HG02938 (cell line): ENCODE measurements around the gene TMC2.

Source experiments
- ATAC-seq: cut with Tn5 transposase; IDR thresholded peaks from one replicate; pipeline ENCODE4 v1.9.1; 2021; ENCODE audit warnings: mild to moderate bottlenecking, moderate library complexity; ENCODE audit not compliant: unreplicated experiment

TMC2 gene

DNA sequence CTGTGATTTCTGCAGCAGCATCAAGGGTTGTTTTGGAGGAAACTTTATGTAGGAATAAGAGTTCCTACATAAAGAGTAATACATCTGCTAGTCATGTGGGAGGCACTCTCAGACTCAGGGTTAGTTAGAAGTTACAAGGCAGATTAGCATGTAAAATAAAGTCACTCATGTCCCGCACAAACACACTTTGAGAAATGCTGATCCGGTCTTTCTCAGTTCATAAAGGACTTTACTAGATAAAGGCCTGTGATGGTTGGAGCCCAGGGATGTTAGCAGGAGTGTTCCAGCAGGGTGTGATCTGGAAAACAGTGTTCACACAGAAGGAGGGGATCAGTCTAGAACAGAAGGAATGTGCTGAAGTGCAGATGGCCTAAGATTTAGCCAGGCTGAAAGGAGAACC is 83.0 kb downstream of the TMC2 start:
- ATAC-seq: no peak

DNA sequence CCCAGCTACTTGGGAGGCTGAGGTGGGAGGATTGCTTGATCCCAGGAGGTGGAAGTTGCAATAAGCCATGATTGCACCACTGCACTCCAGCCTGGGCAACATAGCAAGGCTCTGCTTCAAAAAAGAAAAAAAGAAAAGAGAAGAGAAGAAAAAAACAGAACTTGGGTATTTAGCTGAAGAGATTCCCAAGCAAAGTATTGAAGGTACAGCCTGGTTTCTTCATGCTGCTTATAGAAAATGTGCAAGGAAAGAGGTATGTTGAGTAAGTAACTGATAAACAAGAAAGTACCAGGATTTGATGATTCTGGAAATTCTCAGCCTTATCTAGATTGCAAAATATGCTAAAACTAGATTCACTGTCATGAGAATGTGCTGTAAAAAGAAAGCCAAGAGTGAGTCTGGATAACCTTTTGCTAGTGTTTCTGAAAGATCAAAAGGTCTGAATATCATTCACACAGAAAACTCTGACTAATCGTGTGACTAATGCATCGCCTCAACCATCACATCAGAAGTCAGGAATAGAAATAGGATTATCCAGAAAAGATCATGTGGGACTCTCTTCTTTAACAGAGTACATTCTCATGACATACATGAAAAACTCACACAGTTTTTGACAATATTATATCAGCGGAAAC is 83.7 kb downstream of the TMC2 start:
- no peak for ATAC-seq

DNA sequence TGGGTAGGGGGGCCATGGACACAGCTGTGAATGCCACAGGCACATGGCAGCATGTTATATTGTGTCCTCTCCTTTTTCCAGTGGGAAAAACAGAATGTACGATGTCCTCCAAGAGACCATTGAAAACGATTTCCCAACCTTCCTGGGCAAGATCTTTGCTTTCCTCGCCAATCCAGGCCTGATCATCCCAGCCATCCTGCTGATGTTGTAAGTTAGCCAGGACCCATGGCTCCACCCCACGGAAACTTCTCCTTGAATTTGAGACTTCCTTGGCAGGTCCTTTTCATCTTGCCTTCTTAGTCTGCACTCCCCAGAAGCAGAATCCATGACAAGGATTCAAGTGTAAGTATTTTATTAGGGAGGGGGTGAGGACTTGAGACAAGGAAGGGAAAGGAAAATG is 87.8 kb downstream of the TMC2 start:
- ATAC-seq: no peak

DNA sequence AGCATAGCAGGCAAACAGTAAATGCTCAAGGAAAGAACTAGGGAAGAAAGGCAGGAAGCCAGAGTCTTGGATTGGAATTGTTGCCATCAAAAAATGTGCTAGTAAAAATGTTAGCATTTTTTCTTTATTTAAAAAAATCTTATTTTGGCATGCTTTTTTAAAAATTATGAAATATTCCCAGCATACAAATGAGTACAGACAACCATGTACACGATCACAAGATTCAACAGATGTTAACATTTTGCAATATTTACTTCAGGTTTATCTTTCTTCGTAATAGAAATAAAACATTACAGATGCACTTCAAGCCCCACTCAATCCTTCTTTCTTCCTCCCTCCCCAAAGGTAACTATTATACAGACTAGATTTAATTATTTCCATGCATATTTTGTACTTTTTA is 88.7 kb downstream of the TMC2 start:
- no peak for ATAC-seq

DNA sequence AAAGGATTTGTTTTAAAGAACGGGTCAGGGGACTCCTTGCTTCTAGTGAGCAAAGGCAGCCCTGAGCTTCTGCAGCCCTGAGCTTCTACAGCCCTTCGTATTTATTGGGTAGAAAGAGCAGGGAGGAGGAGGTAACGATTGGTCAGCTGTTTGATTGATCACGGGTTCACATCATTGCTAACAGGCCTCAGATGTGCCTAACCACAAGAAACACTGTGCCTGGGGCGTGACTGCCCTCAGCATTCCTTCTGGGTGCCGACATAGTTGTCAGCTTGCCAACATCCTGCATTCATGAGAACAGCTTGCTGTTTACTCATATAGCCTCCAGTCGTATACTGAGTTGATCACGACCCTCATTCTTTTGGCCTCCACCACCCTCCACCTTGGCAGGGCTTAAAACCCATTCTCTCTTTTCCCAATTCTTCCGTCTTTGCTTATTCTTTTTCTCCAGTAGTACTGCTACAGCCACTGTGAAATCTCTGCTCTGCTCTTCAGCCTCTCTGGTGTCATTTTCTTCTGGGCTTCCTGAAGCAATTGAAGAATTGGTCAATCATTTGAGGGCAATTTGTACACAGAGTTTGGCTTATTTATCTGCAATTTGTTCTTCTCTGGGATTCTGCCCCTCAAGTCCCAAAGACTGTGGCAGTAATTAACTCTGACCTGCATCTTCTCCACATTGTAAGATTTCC is 90.6 kb downstream of the TMC2 start:
- no peak for ATAC-seq

DNA sequence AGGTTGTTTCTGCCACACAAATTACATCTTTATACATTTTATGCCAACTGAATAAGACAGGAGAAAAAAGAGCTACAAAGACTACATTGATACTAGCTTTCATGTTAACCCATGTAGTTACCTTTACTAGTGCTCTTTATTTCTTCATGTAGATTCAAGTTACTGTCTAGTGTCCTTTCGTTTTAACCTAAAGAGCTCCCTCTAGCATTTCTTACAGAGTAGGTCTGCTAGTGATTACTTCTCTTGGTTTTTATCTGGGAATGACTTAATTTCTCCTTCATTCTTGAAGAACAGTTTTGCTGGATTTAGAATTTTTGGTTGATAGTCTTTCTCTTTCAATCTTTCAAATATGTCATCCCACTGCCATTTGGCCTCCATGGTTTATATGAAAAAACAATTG is 94.9 kb downstream of the TMC2 start:
- ATAC-seq: no peak

DNA sequence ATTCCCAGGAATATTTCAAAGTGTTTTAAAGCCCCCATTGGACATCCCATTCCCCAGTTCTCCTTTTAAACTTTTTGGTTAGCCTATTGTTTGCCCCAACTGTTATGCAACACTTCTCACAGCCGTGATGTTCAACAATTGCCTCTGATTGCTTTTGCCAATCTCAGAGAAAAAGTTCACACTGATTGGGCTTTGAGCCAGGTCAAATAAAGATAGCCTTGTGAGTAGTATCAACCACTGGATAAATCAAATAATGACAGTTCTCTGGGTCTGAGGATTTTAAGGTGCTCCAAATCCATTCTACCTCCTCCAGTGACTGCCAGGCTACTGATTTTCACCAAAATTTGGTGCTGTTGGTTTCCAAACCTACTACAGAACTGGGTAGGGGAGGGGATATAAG is 97.0 kb downstream of the TMC2 start:
- no peak for ATAC-seq

DNA sequence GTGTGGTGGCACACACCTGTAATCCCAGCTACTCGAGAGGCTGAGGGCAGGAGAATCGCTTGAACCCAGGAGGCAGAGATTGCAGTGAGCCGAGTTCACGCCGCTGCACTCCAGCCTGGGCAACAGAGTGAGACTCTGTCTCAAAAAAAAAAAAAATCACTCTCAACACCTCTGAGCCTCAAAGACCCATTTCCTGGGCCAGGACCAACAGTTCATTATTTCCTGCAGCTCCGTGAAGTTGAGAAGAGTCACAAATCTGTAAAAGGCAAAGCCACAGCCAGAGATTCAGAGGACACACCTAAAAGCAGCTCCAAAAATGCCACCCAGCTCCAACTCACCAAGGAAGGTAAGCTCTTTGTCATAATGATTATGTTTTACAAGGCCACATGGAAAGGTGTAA is 100.9 kb downstream of the TMC2 start:
- ATAC-seq: no peak

DNA sequence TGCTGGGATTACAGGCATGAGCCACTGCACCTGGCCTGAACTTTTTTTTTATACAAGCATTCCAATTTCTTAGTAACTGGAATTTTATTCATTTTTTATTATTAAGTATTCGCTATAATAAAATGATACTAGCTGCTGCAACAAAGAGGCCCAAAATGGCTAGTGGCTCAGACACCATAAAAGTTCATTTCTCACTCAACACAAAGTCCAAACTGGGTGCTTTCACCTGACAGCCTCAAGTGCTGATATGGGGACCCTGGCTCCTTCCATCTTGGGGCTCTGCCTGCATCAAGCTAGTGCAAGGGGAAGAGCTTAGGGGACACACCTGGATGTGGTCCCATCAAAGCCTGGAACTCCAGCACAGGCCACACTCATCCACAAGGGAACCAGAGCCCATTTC is 103.9 kb downstream of the TMC2 start:
- ATAC-seq: no peak

DNA sequence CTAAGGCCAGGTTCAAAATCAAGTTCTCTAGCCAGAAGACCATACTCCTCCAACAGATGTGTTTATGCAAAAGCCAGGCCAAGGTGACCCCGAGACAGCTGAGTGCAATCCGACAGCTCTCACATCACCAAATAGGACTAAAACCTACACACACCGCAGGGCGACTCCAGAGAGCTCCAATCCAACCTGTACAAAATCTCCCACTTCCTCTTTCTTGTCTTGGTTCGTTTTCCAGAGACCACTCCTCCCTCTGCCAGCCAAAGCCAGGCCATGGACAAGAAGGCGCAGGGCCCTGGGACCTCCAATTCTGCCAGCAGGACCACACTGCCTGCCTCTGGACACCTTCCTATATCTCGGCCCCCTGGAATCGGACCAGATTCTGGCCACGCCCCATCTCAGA is 104.5 kb downstream of the TMC2 start:
- ATAC-seq: no peak

DNA sequence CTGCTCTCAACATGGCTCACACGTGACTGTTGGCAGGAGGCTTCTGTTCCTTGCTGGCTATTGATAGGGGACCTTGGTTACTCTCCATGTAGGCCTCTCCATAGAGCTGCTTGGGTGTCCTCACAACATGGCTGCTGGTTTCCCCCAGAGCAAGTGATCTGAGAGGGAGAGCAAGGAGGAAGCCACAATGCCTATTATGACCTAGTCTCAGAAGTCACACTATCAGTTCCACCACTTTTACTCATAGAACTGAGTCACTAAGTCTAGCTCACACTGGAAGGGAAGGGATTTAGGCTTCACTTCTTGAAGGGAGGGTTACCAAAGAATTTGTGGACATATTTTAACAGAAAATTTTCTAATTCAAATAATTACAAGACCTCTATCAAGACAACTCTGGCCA is 107.3 kb downstream of the TMC2 start:
- ATAC-seq: no peak

DNA sequence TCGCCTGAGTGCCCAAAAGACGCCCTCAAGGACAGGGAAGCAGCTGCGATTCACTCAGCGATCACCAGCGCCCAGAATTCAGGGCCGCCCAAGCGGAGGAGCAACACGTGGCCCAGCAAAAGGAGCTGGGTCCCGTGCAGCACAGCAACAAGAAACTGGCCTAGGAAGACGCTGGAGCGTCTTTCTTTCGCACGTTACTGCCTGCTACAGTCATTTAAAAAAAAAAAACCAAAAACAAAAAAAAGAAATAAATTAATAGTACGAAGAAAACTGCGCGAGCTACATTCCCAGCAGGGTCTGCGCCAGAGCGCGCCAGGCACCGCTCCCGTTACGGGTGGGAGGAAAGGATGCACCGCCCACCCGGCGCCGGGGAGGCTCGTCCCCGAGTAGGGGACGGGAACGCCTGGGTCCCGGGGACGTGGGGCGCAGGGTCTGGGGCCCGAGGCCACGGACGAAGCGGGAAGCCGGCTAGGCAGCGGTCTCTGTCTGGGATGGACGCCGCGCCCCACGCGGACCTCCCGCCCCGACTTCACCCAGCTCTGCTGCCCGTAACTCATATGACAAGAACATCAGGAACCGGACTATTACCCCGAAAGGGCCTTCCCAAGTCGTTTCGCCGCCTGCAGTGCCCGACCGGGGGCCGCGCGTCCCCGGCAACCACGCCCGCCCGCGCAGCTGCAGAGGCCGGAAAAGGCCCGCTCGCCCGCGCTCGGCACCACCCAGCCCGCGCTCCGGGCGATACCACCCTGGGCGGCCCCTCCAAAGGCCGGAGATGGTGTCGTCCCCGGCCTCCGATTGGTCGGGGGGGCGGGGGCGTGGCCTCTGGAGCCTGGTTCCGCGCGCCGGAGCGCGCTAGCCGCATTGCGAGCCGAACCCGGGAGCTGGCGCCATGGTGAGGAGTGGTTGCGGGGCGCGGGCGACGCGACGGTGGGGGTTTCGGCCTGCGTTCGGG is 115.7 kb downstream of the TMC2 start, which contains the start of gene NOP56:
TSS of gene NOP56 (plus strand) at position 861 of the 952 bp plus-strand sequence. CDS start at position 890, 29 bp downstream.
- peak; percentile 68 for ATAC-seq

DNA sequence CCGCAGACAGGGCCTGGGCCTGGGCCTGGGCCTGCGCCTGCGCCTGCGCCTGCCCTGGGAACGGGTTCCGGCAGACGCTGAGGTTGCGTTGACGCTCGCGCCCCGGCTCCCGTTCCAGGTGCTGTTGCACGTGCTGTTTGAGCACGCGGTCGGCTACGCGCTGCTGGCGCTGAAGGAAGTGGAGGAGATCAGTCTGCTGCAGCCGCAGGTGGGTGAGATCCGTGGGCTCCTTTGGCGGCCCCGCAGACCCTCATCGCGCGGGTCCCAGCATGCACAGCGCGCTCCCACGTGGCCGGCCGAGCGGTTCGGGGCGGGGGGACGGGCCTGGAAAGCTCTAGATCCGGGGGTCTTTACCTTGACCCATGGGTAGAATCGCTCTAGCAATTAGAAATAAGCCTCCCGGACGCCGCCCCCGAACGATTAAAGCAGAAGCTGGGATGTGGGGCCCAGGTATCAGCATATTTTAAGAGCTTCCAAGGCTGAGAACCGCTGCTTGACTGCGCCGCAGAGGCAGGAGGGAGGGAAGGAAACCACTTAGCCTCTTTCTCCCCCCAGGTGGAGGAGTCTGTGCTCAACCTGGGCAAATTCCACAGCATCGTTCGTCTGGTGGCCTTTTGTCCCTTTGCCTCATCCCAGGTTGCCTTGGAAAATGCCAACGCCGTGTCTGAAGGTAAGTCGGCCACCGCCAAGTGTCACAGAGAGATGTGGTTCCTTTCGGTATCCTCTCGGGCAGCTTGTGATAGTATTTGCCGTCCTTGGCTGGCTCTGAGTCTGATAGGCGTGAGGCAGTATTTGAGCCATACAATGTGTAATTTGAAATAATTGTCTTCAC is 116.6 kb downstream of the TMC2 start:
- peak; percentile 38 for ATAC-seq

DNA sequence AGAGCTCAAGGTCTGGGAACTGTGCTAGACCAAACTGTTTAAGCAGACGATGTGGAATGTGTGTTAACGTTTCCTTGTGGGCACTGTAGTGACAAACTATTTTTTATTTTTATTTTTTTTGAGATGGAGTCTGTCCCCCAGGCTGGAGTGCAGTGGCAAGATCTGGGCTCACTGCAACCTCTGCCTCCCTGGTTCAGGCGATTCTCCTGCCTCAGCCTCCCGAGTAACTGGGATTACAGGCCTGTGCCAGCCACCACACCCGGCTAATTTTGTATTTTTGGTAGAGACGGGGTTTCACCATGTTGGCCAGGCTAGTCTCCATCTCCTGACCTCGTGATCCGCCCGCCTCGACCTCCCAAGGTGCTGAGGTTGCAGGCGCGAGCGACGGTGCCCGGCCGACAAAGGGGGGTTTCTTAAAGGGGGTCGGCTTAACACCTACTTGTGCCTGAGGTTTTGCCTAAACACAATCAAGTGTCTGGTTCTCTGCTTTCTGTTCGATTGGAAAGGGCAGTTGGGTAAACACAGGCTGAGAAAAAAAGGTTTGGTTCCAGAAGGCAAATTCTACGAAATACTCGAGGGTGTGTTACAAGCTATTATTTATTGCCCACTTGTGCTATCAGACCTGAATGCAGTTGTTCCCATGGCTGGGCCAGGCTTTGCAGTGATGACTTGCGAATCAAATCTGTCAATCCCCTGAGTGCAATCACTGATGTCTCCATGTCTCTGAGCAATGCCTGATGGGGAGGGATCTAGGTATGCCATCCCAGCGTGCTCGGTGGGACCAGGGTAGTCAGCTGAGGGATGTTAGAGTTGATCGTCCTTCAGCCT is 117.4 kb downstream of the TMC2 start:
- no peak for ATAC-seq

DNA sequence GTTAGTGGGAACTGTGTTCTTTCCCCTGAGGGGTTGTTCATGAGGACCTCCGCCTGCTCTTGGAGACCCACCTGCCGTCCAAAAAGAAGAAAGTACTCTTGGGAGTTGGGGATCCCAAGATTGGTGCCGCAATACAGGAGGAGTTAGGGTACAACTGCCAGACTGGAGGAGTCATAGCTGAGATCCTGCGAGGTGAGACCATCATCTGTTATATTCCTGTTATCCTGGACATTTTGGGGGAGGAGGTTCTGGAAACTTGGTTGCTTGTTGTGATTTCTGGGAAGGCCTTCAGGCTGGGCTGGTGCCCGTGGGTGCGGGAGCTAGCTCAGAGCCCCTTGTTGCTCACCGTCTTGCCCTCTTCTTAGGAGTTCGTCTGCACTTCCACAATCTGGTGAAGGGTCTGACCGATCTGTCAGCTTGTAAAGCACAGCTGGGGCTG is 118.0 kb downstream of the TMC2 start:
- no peak for ATAC-seq

DNA sequence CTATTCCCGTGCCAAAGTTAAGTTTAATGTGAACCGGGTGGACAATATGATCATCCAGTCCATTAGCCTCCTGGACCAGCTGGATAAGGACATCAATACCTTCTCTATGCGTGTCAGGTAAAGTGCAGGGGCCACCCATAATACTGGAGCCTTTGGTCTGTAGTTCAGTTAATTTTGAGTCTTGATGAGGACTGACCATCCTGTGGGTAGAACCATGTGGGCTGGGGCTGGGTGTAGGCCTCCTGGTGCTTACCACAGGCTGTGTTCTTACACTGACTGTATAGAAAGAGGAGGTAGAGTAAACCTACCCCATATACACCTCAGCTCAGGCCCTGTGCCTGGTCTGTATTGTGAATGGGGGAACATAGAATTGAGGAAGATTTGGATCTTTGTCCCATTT is 118.5 kb downstream of the TMC2 start:
- ATAC-seq: no peak

DNA sequence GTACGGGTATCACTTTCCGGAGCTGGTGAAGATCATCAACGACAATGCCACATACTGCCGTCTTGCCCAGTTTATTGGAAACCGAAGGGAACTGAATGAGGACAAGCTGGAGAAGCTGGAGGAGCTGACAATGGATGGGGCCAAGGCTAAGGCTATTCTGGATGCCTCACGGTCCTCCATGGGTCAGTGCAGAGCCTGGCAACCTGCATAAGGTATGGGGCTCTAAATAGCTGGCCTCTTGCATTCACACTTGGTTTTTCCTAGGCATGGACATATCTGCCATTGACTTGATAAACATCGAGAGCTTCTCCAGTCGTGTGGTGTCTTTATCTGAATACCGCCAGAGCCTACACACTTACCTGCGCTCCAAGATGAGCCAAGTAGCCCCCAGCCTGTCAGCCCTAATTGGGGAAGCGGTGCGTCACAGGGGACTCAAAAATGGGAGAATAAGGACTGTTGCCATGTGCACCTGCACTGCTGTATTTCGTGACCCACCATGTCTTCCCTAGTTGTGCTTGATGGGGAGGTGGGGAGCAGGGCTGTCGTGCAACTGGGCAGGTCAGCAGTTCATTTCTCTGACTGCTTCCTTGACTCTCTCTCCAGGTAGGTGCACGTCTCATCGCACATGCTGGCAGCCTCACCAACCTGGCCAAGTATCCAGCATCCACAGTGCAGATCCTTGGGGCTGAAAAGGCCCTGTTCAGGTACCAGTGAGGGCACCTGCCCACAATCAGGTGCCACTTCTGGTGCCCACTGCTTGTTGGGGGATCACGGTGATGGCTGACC is 119.2 kb downstream of the TMC2 start:
- ATAC-seq: no peak

DNA sequence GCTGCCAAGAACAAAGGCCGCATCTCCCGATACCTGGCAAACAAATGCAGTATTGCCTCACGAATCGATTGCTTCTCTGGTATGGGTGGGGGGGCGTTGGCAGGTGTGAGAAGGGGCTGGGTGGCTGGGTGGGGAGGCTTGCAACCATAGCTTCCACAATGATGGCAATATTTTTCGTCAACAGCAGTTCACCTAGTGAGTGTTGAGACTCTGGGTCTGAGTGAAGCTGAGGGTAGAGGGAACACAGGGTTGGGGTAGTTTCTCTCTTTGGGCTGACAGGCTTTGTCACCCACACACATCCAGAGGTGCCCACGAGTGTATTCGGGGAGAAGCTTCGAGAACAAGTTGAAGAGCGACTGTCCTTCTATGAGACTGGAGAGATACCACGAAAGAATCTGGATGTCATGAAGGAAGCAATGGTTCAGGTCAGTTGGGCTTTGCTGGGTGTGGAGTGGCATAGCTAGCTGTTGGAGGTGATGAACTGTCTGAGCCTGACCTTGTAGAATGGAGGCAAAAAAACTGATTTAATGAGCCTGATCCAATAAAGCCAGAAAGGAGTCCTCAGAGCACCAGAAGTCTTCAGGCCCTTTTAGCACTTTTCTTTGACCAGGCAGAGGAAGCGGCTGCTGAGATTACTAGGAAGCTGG is 120.2 kb downstream of the TMC2 start:
- ATAC-seq: no peak

DNA sequence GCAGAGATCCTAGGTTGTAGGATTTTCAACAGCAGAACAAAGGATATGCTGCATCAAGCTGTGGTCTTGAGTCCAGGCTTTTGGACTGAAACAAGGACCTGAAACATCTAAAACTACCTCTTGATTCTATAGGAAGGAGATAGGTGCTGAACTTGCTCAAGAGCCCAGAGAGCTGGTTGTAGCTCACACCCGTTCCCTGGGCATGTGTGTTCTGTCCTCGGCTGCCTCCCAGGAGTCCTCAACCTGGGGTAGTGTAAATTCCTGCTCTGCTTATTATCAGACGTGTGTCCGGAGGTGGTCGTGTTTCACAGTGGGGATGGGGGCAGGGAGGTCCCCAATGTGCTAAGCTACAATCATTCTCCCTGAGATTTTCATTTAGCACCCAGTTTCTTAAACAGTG is 120.9 kb downstream of the TMC2 start:
- ATAC-seq: no peak
